ENCODE data around the gene CRYGA. TPM values are rescaled to one million over a fixed set of nuclear protein-coding genes. Genes with fewer than 3 reads are reported as not detected.

Gene CRYGA
- total RNA-seq, result not detected
- not detected for polyA plus RNA-seq
- long read RNA-seq, donor 1, result 0 reads
- long read RNA-seq, donor 2, result 0 reads

DNA sequence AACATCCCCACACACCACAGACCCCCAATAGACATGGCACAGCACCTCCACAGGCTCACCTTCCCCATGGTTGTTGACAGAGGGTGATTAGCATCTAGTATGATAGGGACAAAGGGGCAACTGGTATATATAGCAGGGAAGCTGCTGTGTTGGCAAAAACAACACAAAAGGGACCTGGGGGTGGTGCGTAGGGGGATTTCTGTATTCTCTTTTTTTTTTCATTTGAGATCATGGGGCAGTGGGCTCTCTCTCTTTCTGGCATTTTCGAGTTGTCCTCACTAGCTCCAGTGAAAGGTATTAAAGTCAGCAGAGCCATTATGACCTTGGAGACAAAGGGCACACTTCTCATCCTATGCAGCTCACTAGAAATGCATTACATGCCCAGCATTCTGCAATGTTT, at the start of gene CRYGA:
Gene CRYGA, minus strand, starts transcription at position 101 of the 400 bp plus-strand sequence. Its CDS starts 33 bp downstream, at position 68.
- 63 to 71% (median 67%) methylated on average over 2 of the region's 2 CpGs for WGBS, 3 donors

GRCh38 chr2:208210688-208211451, 47.5 kb upstream of the CRYGA start:
- Histone ChIP-seq H3K9me3 (no peaks in the 10 kb centered on the region), H3K27ac (no peak overlapping the region), H3K4me1 (no peaks in the 10 kb centered on the region), H3K4me3 (no peak overlapping the region), H3K36me3 (ENCODE audit: insufficient read depth in 1 of 2, low read depth in 1 of 2) (no peaks in the 10 kb centered on the region), H3K27me3 (ENCODE audit: insufficient read depth in 3 of 3, low read length in 2 of 3) (no peaks in the 10 kb centered on the region)
- WGBS, 3 donors, result 78 to 80% (median 80%) methylated on average over 9 of the region's 9 CpGs
- DNase-seq, result no peak
- intact Hi-C loops (cut with DNase I), result no loop called here
- ATAC-seq, result no peak
- TF ChIP-seq, protein P1, sequence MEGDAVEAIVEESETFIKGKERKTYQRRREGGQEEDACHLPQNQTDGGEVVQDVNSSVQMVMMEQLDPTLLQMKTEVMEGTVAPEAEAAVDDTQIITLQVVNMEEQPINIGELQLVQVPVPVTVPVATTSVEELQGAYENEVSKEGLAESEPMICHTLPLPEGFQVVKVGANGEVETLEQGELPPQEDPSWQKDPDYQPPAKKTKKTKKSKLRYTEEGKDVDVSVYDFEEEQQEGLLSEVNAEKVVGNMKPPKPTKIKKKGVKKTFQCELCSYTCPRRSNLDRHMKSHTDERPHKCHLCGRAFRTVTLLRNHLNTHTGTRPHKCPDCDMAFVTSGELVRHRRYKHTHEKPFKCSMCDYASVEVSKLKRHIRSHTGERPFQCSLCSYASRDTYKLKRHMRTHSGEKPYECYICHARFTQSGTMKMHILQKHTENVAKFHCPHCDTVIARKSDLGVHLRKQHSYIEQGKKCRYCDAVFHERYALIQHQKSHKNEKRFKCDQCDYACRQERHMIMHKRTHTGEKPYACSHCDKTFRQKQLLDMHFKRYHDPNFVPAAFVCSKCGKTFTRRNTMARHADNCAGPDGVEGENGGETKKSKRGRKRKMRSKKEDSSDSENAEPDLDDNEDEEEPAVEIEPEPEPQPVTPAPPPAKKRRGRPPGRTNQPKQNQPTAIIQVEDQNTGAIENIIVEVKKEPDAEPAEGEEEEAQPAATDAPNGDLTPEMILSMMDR (IDR thresholded peaks at IDR 0.05), result no peak

More for the DNA sequence above, at the start of gene CRYGA:
- no peak for ATAC-seq
- intact Hi-C loops (cut with DNase I), result no loop called here
- no peak for DNase-seq
- no peak within 1 kb of the TSS for H3K4me3 ChIP-seq
- H3K27me3 ChIP-seq (ENCODE audit: insufficient read depth in 3 of 3, low read length in 2 of 3), result no peaks in the 10 kb centered on the region
- H3K4me1 ChIP-seq, result no peaks in the 10 kb centered on the region
- TF ChIP-seq, protein P1 (IDR thresholded peaks at IDR 0.05), result no peak
- H3K9me3 ChIP-seq, result no peaks in the 10 kb centered on the region
- H3K27ac ChIP-seq, result no peak within 1 kb of the TSS
- no peaks in the 10 kb centered on the region for H3K36me3 ChIP-seq (ENCODE audit: insufficient read depth in 1 of 2, low read depth in 1 of 2)

DNA sequence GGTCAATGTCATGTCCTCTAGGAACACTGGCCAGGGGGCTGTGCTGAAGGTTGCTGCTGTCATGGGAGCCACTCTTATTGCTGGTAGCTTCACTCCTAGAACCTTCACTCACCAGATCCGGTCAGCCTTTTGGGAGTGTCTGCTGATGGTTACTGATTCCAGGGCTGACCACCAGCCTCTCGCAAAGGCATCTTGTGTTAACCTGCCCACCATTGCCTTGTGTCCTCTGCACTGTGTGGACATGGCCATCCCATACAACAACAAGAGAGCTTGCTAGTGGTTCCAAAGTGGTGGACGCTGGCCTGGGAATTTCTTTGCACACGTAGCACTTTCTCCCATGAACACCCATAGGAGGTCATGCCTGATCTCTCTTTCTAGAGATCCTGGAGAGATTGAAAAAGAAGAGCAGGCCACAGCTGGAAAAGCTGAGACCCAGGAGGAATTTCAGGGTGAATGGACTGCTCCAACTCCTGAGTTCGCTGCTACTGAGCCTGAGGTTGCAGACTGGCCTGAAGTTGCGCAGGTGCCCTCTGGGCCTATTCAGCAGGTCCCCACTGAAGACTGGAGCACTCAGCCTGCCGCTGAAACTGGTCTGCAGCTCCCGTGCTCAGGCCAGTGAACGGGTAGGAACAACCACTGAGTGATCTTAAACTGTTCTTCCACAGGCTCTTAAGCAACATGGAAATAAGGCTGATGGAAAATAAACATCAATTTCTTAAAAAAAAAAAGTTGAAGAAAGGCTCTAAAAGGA, 45.1 kb upstream of the CRYGA start:
- TF ChIP-seq, protein P1 (IDR thresholded peaks at IDR 0.05), result no peak
- H3K4me3 ChIP-seq, result no peak overlapping the region
- no peak overlapping the region for H3K27ac ChIP-seq
- no peaks in the 10 kb centered on the region for H3K36me3 ChIP-seq (ENCODE audit: insufficient read depth in 1 of 2, low read depth in 1 of 2)
- H3K9me3 ChIP-seq, result no peaks in the 10 kb centered on the region
- intact Hi-C loops (cut with DNase I), result no loop called here
- ATAC-seq (no peak), DNase-seq (no peak)
- 81 to 88% (median 87%) methylated on average over 9 of the region's 9 CpGs for WGBS, 3 donors
- no peaks in the 10 kb centered on the region for H3K27me3 ChIP-seq (ENCODE audit: insufficient read depth in 3 of 3, low read length in 2 of 3)
- H3K4me1 ChIP-seq, result no peaks in the 10 kb centered on the region

DNA sequence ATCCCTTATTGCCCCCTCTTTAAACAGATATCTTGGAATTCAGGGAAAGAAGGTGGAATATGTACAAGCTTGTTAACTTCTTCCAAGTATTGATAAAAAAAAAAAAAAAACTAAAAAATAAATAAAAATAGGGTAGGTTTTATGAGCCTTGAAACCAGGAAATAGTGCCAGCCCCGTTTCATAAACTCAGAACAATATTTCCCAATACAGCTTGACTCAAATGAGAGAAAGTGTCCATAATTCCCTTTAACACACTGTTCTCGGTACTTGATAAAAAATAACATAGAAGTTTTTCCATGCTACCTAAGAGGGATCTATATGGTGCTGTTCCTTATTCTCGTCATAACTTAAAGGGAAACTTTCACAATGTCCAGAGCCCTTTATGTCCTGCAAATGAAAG, 44.4 kb upstream of the CRYGA start:
- H3K4me3 ChIP-seq, result no peak overlapping the region
- H3K4me1 ChIP-seq, result no peaks in the 10 kb centered on the region
- WGBS, 3 donors, result 61 to 75% (median 62%) methylated on average over 3 of the region's 3 CpGs
- ATAC-seq, result no peak
- H3K36me3 ChIP-seq (ENCODE audit: insufficient read depth in 1 of 2, low read depth in 1 of 2), result no peaks in the 10 kb centered on the region
- TF ChIP-seq, protein P1 (IDR thresholded peaks at IDR 0.05), result no peak
- H3K9me3 ChIP-seq, result no peaks in the 10 kb centered on the region
- H3K27ac ChIP-seq, result no peak overlapping the region
- intact Hi-C loops (cut with DNase I), result no loop called here
- no peak for DNase-seq
- no peaks in the 10 kb centered on the region for H3K27me3 ChIP-seq (ENCODE audit: insufficient read depth in 3 of 3, low read length in 2 of 3)
